B cell (primary cell): Measurements from ENCODE around the gene CYYR1. TPM values are rescaled to one million over a fixed set of nuclear protein-coding genes. Genes with fewer than 3 reads are reported as not detected.

Experiments
- ATAC-seq: fragments of 200-7000 bp; cut with Tn5 transposase; one replicate; pipeline ENCODE4 v1.10.0; 2021; ENCODE audit warnings: low read depth, mild to moderate bottlenecking, moderate number of reproducible peaks, moderate library complexity
- CTCF ChIA-PET: fragments of 350-600 bp; sonication (Branson Sonifier 250); formaldehyde crosslinking; loops from one replicate; lab custom pipeline; 2021; ENCODE audit warnings: antibody characterized with exemption, inconsistent platforms; lab: Charles Lee
- POLR2A ChIA-PET: fragments of 350-600 bp; sonication (Branson Sonifier 250); formaldehyde crosslinking; loops from one replicate; lab custom pipeline; 2021; ENCODE audit warnings: antibody characterized with exemption; lab: Charles Lee
- DNase-seq: peaks from one replicate; pipeline ENCODE4 v3.0.0; 2013
- H2AFZ ChIP-seq: 2 replicates; pipeline ENCODE4 v1.6.1; 2012; ENCODE audit warnings: mild to moderate bottlenecking, low read depth, low read length; ENCODE audit not compliant: insufficient read depth, poor library complexity, severe bottlenecking
- H3K27ac ChIP-seq, 2 donors: 1 replicate in 1 of 2; 2 replicates in 1 of 2; pipeline ENCODE4 v1.5.1; 2012 to 2013; ENCODE audit warnings: low read length in 2 of 2, mild to moderate bottlenecking in 2 of 2, moderate library complexity in 1 of 2
- H3K27me3 ChIP-seq, 4 experiments: fragments of 200-600 bp in 1 of 4; sonication (generic) in 1 of 4; replicated peaks in 1 of 4; 1 replicate in 2 of 4; 2 replicates in 2 of 4; pipeline versions ENCODE4 v1.6.1 to v1.7.0; 2013 to 2016; ENCODE audit warnings: low read length in 3 of 4, mild to moderate bottlenecking in 2 of 4, mixed read lengths in 1 of 4, moderate library complexity in 1 of 4; ENCODE audit not compliant: insufficient read depth in 4 of 4, control insufficient read depth in 3 of 4; ENCODE audit errors: control extremely low read depth in 1 of 4
- H3K36me3 ChIP-seq, 2 experiments: replicated peaks in 1 of 2; 1 replicate in 1 of 2; 2 replicates in 1 of 2; pipeline versions ENCODE4 v1.6.1 to v1.7.1; 2013; ENCODE audit warnings: low read length in 1 of 2; ENCODE audit not compliant: insufficient read depth in 2 of 2, control insufficient read depth in 1 of 2; ENCODE audit errors: control extremely low read depth in 1 of 2, extremely low read depth in 1 of 2
- H3K4me1 ChIP-seq, 2 donors: fragments of 200-600 bp in 1 of 2; sonication (generic) in 1 of 2; 1 replicate in 1 of 2; 2 replicates in 1 of 2; pipeline versions ENCODE4 v1.5.1 to v1.6.1; 2013 to 2017; ENCODE audit warnings: low read length in 2 of 2; ENCODE audit not compliant: control insufficient read depth in 2 of 2, insufficient read depth in 2 of 2
- H3K4me2 ChIP-seq: replicated peaks from 2 replicates; pipeline ENCODE3; 2012; ENCODE audit warnings: mild to moderate bottlenecking, low read depth, low read length; ENCODE audit not compliant: poor library complexity, severe bottlenecking
- H3K4me3 ChIP-seq, 5 experiments: fragments of 200-600 bp in 1 of 5; sonication (generic) in 1 of 5; 1 replicate in 3 of 5; 2 replicates in 2 of 5; pipeline versions ENCODE4 v1.5.1 to v1.7.0; 2011 to 2016; ENCODE audit warnings: low read length in 4 of 5, mild to moderate bottlenecking in 4 of 5, low read depth in 2 of 5, control low read depth in 1 of 5, moderate library complexity in 1 of 5; ENCODE audit not compliant: insufficient read depth in 1 of 5; ENCODE audit errors: control extremely low read depth in 1 of 5, extremely low read depth in 1 of 5
- H3K79me2 ChIP-seq: fragments of 200-600 bp; sonication (generic); one replicate; pipeline ENCODE4 v1.6.0; 2016; ENCODE audit warnings: low read length; ENCODE audit not compliant: control insufficient read depth, insufficient read depth
- H3K9ac ChIP-seq: fragments of 200-600 bp; sonication (generic); 2 replicates; pipeline ENCODE4 v1.6.1; 2017; ENCODE audit warnings: mild to moderate bottlenecking, low read length, moderate library complexity
- H3K9me3 ChIP-seq, 3 donors: one replicate each; pipeline versions ENCODE4 v1.6.1 to v1.7.1; 2013; ENCODE audit warnings: low read length in 2 of 3; ENCODE audit not compliant: control insufficient read depth in 2 of 3, insufficient read depth in 1 of 3; ENCODE audit errors: control extremely low read depth in 1 of 3
- H4K20me1 ChIP-seq: 2 replicates; pipeline ENCODE4 v1.6.0; 2012; ENCODE audit warnings: mild to moderate bottlenecking, low read length; ENCODE audit not compliant: insufficient read depth, control insufficient read depth, poor library complexity, severe bottlenecking
- H3K27ac Mint-ChIP-seq: one replicate; pipeline ENCODE4 v1.8.0; 2021; ENCODE audit warnings: mixed read lengths
- H3K27me3 Mint-ChIP-seq: one replicate; pipeline ENCODE4 v1.8.0; 2021; ENCODE audit warnings: mixed read lengths
- H3K4me1 Mint-ChIP-seq: one replicate; pipeline ENCODE4 v1.8.0; 2021; ENCODE audit warnings: mixed read lengths
- H3K4me3 Mint-ChIP-seq: one replicate; pipeline ENCODE4 v1.8.0; 2021; ENCODE audit warnings: mixed read lengths
- H3K9me3 Mint-ChIP-seq: one replicate; pipeline ENCODE4 v1.8.0; 2022; ENCODE audit warnings: mixed read lengths; ENCODE audit not compliant: insufficient read depth
- CTCF ChIP-seq: fragments of 200-600 bp; IDR thresholded peaks from one replicate; pipeline ENCODE4 v1.8.0; 2022; ENCODE audit warnings: antibody characterized with exemption, mild to moderate bottlenecking
- EZH2 ChIP-seq: IDR thresholded peaks from 2 replicates; pipeline ENCODE4 v1.6.1; 2012; ENCODE audit warnings: borderline replicate concordance, low read depth, mild to moderate bottlenecking, moderate library complexity, low read length; ENCODE audit not compliant: insufficient read depth, poor library complexity, severe bottlenecking
- WGBS: methylation state at CpG from one replicate; pipeline ENCODE4 v1.1.5; 2013; ENCODE audit warnings: missing lambda C conversion rate; ENCODE audit not compliant: insufficient coverage; 5-methylcytosine and 5-hydroxymethylcytosine counted together
- intact Hi-C: fragments of 100-400 bp; cut with micrococcal nuclease; formaldehyde crosslinking; loops from one replicate; pipeline ENCODE4 v1.10.0; 2022
- polyA plus RNA-seq: library from polyadenylated mRNA; depleted of rRNA; stranded (reverse); fragments of >200 nt; gene quantifications from 2 replicates; pipeline ENCODE4 v1.2.3, GENCODE V29; 2012
- total RNA-seq, 2 donors: library from RNA; stranded (reverse); fragments of 120-200 nt in 1 of 2; gene quantifications; 1 replicate in 1 of 2; 2 replicates in 1 of 2; pipeline versions ENCODE4 v1.2.3 to v1.2.4, GENCODE V29; 2013 to 2022

CYYR1 gene
- total and polyA plus RNA-seq, 2 donors (not counting 1 experiment from before 2014, with no cell fraction given) = not detected

GRCh38 chr21:26532208-26532607 is 40.9 kb downstream of the CYYR1 start:
- no peaks in the 10 kb centered on the region for H3K27me3 ChIP-seq
- H3K9me3 ChIP-seq = no peaks in the 10 kb centered on the region
- Mint-ChIP-seq H3K4me3 (no peak overlapping the region), H3K27ac (no peak overlapping the region), H3K9me3 (no peaks in the 10 kb centered on the region), H3K4me1 (no peaks in the 10 kb centered on the region), H3K27me3 (no peaks in the 10 kb centered on the region)
- DNase-seq (no peak), ATAC-seq (no peak)
- H3K4me3 ChIP-seq = no peak overlapping the region
- H3K4me2 ChIP-seq = no peak overlapping the region
- no peak overlapping the region for H3K9ac ChIP-seq
- intact Hi-C loops = no loop called here
- no peak overlapping the region for H2AFZ ChIP-seq
- WGBS = no CpG with 5 or more reads among the region's 2 CpGs
- POLR2A ChIA-PET = no interaction called here
- CTCF ChIA-PET = no interaction called here
- TF ChIP-seq EZH2 (no peak), CTCF (no peak)
- H3K79me2 ChIP-seq = no peaks in the 10 kb centered on the region
- no peaks in the 10 kb centered on the region for H3K36me3 ChIP-seq
- H3K27ac ChIP-seq = no peak overlapping the region
- H3K4me1 ChIP-seq = no peaks in the 10 kb centered on the region
- no peaks in the 10 kb centered on the region for H4K20me1 ChIP-seq

GRCh38 chr21:26529526-26529925 is 43.6 kb downstream of the CYYR1 start:
- H3K4me3 Mint-ChIP-seq = no peak overlapping the region
- no peak overlapping the region for H3K27ac Mint-ChIP-seq
- no CpG with 5 or more reads among the region's 1 CpG for WGBS
- Histone ChIP-seq H3K27me3 (no peaks in the 10 kb centered on the region), H3K36me3 (no peaks in the 10 kb centered on the region), H3K9me3 (no peaks in the 10 kb centered on the region), H3K4me1 (no peaks in the 10 kb centered on the region), H3K9ac (no peak overlapping the region), H4K20me1 (no peaks in the 10 kb centered on the region), H3K79me2 (no peaks in the 10 kb centered on the region), H2AFZ (no peak overlapping the region), H3K4me3 (no peak overlapping the region), H3K27ac (no peak overlapping the region), H3K4me2 (no peak overlapping the region)
- no peak for DNase-seq
- ATAC-seq = no peak
- no peak for TF ChIP-seq CTCF
- intact Hi-C loops = no loop called here
- POLR2A ChIA-PET = no interaction called here
- no peaks in the 10 kb centered on the region for H3K4me1 Mint-ChIP-seq
- no peaks in the 10 kb centered on the region for H3K27me3 Mint-ChIP-seq
- no peaks in the 10 kb centered on the region for H3K9me3 Mint-ChIP-seq
- CTCF ChIA-PET = no interaction called here
